Suprapubic skin (tissue), 4 donors: ENCODE data around the gene GUCY1A1. TPM values are rescaled to one million over a fixed set of nuclear protein-coding genes. Genes with fewer than 3 reads are reported as not detected.

ENCODE experiments used
- DNase-seq, 2 donors: peaks; one replicate each; pipeline ENCODE4 v3.0.0-alpha.2; 2019; ENCODE audit warnings: low spot score in 2 of 2
- H3K27ac ChIP-seq: fragments of 200-600 bp; sonication (generic); one replicate; pipeline ENCODE4 v1.5.1; 2019
- H3K27me3 ChIP-seq: fragments of 200-600 bp; sonication (generic); one replicate; pipeline ENCODE4 v1.5.1; 2019
- H3K36me3 ChIP-seq: fragments of 200-600 bp; sonication (generic); one replicate; pipeline ENCODE4 v1.5.1; 2019
- H3K4me1 ChIP-seq: fragments of 200-600 bp; sonication (generic); one replicate; pipeline ENCODE4 v1.5.1; 2019
- H3K4me3 ChIP-seq: fragments of 200-600 bp; sonication (generic); one replicate; pipeline ENCODE4 v1.5.1; 2019; ENCODE audit warnings: mild to moderate bottlenecking
- H3K9me3 ChIP-seq: fragments of 200-600 bp; sonication (generic); one replicate; pipeline ENCODE4 v1.5.1; 2019
- EP300 ChIP-seq: sonication (generic); formaldehyde crosslinking; IDR thresholded peaks from one replicate; pipeline ENCODE4 v1.6.1; 2017; ENCODE audit warnings: antibody characterized with exemption
- POLR2A ChIP-seq, 2 donors: fragments of 450-650 bp; IDR thresholded peaks; one replicate each; pipeline ENCODE4 v1.6.1; 2017; ENCODE audit warnings: antibody characterized with exemption in 2 of 2, mild to moderate bottlenecking in 2 of 2, moderate library complexity in 2 of 2
- POLR2AphosphoS5 ChIP-seq, 3 donors: sonication (generic); formaldehyde crosslinking; IDR thresholded peaks; one replicate each; pipeline ENCODE4 v1.6.1; 2017; ENCODE audit warnings: antibody characterized with exemption in 3 of 3
- WGBS: methylation state at CpG from one replicate; pipeline ENCODE4 v1.1.5; 2018; 5-methylcytosine and 5-hydroxymethylcytosine counted together
- total RNA-seq, 4 donors: library from RNA; depleted of rRNA; stranded (reverse); fragments of >200 nt; gene quantifications; one replicate each; pipeline ENCODE4 v1.1.0, GENCODE V29; 2016
- TF ChIP-seq, protein P1 (sequence below), 2 donors: fragments of 200-600 bp in 1 of 2; fragments of 450-650 bp in 1 of 2; sonication (generic) in 1 of 2; IDR thresholded peaks; one replicate each; pipeline ENCODE4 v1.5.1; 2016 to 2019; ENCODE audit warnings: antibody characterized with exemption in 2 of 2, mild to moderate bottlenecking in 1 of 2, moderate library complexity in 1 of 2

Gene GUCY1A1
- total RNA-seq, 4 donors from 2014 or later = 5.1 to 15.3 (median 8.9) TPM

DNA sequence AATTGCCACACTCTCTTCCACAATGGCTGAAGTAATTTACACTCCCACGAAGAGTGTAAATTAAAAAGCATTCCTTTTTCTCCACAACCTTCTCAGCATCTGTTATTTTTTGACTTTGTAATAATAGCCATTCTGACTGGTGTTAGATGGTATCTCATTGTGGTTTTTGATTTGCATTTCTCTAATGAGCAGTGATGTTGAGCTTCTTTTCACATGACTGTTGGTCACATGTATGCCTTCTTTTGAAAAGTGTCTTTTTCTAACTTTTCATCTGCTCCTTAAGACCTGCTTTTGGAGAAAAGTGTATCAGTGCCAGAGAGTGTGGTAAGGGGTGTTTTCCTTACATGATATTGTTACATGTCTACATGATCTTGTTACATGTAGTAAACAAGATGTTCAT is 25.7 kb downstream of the GUCY1A1 start:
- Histone ChIP-seq H3K4me1 (peaks cover 11% of the 10 kb centered on the region), H3K27me3 (no peaks in the 10 kb centered on the region), H3K27ac (no peak overlapping the region), H3K4me3 (no peak overlapping the region), H3K9me3 (no peaks in the 10 kb centered on the region), H3K36me3 (no peaks in the 10 kb centered on the region)
- 80% methylated on average over 1 of the region's 1 CpG for WGBS
- DNase-seq = no peak
- TF ChIP-seq EP300 (no peak), POLR2A (IDR thresholded peaks at IDR 0.05) (no peak), POLR2AphosphoS5 (IDR thresholded peaks at IDR 0.05) (no peak)
- TF ChIP-seq, protein P1, sequence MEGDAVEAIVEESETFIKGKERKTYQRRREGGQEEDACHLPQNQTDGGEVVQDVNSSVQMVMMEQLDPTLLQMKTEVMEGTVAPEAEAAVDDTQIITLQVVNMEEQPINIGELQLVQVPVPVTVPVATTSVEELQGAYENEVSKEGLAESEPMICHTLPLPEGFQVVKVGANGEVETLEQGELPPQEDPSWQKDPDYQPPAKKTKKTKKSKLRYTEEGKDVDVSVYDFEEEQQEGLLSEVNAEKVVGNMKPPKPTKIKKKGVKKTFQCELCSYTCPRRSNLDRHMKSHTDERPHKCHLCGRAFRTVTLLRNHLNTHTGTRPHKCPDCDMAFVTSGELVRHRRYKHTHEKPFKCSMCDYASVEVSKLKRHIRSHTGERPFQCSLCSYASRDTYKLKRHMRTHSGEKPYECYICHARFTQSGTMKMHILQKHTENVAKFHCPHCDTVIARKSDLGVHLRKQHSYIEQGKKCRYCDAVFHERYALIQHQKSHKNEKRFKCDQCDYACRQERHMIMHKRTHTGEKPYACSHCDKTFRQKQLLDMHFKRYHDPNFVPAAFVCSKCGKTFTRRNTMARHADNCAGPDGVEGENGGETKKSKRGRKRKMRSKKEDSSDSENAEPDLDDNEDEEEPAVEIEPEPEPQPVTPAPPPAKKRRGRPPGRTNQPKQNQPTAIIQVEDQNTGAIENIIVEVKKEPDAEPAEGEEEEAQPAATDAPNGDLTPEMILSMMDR (IDR thresholded peaks at IDR 0.05) = no peak

DNA sequence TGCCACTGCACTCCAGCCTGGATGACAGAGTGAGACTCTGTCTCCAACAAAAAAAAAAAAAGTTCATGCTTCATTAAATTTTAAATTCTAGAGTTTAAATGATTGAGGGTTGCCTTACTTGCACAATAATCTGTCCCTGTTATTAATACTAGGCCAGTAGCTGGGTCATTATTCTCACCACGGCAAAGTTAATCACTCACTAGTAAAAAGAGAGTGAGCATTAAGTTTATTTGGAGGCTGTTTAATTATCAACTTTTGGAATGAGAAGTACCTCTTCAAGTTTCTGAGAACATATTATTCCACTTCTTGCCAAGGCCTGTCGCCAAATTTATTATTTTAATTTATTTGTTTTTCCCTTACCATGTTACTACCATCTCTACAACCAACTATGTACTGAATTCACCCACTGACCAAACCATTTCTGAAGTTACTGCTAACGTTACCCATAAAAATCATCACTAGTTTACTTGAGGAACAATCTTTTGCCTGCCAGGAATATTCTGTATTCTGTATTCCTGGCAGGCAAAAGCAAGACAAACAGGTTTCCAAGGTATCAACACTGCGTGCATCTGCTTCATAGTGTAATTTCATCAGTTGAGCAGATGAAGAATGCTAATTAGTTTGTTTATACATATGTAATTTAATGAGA is 26.5 kb downstream of the GUCY1A1 start:
- no peak for DNase-seq
- no peaks in the 10 kb centered on the region for H3K9me3 ChIP-seq
- WGBS = 51% methylated on average over 4 of the region's 4 CpGs
- TF ChIP-seq EP300 (no peak), POLR2AphosphoS5 (IDR thresholded peaks at IDR 0.05) (no peak), POLR2A (IDR thresholded peaks at IDR 0.05) (no peak)
- TF ChIP-seq, protein P1 (IDR thresholded peaks at IDR 0.05) = no peak
- no peaks in the 10 kb centered on the region for H3K27me3 ChIP-seq
- H3K4me1 ChIP-seq = peaks cover 11% of the 10 kb centered on the region
- no peak overlapping the region for H3K4me3 ChIP-seq
- H3K27ac ChIP-seq = no peak overlapping the region
- no peaks in the 10 kb centered on the region for H3K36me3 ChIP-seq

DNA sequence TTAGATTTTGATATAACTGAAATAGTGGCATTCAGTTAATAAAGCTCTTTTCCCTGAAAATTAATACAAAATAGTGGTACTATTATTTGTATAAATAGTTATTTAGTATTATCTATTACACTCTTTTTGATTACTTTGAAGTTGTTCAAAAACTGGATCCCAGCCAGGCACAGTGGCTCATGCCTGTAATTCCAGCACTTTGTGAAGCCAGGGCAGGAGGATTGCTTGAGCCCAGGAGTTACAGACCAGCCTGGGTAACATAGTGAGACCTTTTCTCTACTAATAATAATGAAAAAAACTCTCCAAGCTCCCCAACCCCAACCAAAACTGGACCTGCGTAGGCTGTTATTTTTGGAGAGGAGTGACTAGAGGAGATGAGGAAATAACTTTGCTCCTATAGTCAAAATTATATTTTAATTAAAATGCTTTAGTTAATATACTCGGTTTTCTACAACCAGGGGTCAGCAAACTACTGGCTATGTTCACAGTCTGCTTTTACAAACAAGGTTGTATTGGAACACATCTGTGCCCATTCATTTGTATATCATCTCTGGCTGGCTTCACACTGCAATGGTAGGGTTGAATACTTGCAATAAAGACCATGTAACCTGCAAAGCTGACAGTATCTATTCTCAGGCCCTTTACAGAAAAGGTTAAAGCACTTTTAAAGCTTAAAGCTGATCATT is 27.6 kb downstream of the GUCY1A1 start:
- H3K27me3 ChIP-seq = no peaks in the 10 kb centered on the region
- no peaks in the 10 kb centered on the region for H3K9me3 ChIP-seq
- no peak overlapping the region for H3K4me3 ChIP-seq
- TF ChIP-seq POLR2A (IDR thresholded peaks at IDR 0.05) (no peak), EP300 (no peak), POLR2AphosphoS5 (IDR thresholded peaks at IDR 0.05) (no peak)
- TF ChIP-seq, protein P1 (IDR thresholded peaks at IDR 0.05) = no peak
- no peaks in the 10 kb centered on the region for H3K36me3 ChIP-seq
- H3K27ac ChIP-seq = no peak overlapping the region
- H3K4me1 ChIP-seq = peaks cover 11% of the 10 kb centered on the region
- WGBS = 56% methylated on average over 2 of the region's 2 CpGs
- DNase-seq = no peak

DNA sequence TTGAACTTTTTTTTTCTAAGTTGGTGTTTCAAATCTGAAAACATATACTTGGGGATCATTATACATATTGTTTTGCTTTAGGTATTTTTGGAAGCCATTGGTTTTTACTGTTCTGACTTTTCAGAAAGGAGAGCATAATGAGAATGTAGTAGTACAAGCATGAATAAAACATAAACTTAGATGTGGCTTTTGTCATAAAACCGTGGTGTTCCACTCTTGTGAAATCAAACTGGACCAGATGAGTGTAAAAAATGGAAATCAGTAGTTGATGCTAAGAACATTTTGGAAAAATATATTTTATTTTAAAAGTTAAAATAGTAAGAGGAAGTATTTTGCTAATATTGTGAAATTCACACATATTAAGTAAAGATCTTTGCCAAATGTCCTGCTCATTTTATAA is 29.6 kb downstream of the GUCY1A1 start:
- TF ChIP-seq POLR2A (IDR thresholded peaks at IDR 0.05) (no peak), EP300 (no peak)

DNA sequence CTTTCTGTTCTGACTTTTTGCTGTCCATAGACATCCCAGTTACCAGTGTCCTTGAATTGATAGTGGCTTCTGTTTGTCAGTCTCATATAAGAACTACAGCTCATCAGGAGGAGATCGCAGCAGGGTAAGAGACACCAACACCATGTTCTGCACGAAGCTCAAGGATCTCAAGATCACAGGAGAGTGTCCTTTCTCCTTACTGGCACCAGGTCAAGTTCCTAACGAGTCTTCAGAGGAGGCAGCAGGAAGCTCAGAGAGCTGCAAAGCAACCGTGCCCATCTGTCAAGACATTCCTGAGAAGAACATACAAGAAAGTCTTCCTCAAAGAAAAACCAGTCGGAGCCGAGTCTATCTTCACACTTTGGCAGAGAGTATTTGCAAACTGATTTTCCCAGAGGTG is 30.1 kb downstream of the GUCY1A1 start:
- TF ChIP-seq POLR2A (IDR thresholded peaks at IDR 0.05) (no peak), EP300 (no peak), POLR2AphosphoS5 (IDR thresholded peaks at IDR 0.05) (no peak)
- TF ChIP-seq, protein P1 (IDR thresholded peaks at IDR 0.05) = no peak
- no peaks in the 10 kb centered on the region for H3K9me3 ChIP-seq
- H3K36me3 ChIP-seq = no peaks in the 10 kb centered on the region
- H3K4me1 ChIP-seq = peaks cover 11% of the 10 kb centered on the region
- WGBS = 67% methylated on average over 6 of the region's 6 CpGs
- no peak overlapping the region for H3K4me3 ChIP-seq
- no peak overlapping the region for H3K27ac ChIP-seq
- H3K27me3 ChIP-seq = no peaks in the 10 kb centered on the region
- no peak for DNase-seq

More for the DNA sequence above, 29.6 kb downstream of the GUCY1A1 start:
- WGBS = 32% methylated on average over 1 of the region's 1 CpG
- Histone ChIP-seq H3K27ac (no peak overlapping the region), H3K9me3 (no peaks in the 10 kb centered on the region), H3K27me3 (no peaks in the 10 kb centered on the region), H3K4me3 (no peak overlapping the region), H3K36me3 (no peaks in the 10 kb centered on the region), H3K4me1 (peaks cover 11% of the 10 kb centered on the region)
- DNase-seq = no peak
